ENCODE data around the gene TGFBRAP1.

Gene TGFBRAP1

GRCh38 chr2:105325389-105325963, 4.1 kb downstream of the TGFBRAP1 start:
- peaks cover 5% of the 10 kb centered on the region; the same call in 1 of the 2 replicates for H3K36me3 ChIP-seq (replicated peaks; ENCODE audit: insufficient read depth, low read length)
- H3K9ac ChIP-seq (ENCODE audit: low read length): no peak overlapping the region
- no peak overlapping the region for H3K4me2 ChIP-seq (ENCODE audit: low read depth, low read length)
- 0 out of 2 replicates have a peak, but pooled peaks cover 2% of the 10 kb centered on the region for H4K20me1 ChIP-seq (ENCODE audit: insufficient read depth, low read length)
- TF ChIP-seq EZH2 (optimal IDR thresholded peaks at IDR 0.05; ENCODE audit: low read depth, low read length) (no peak), EZH2phosphoT487 (IDR thresholded peaks at IDR 0.05; ENCODE audit: low read length) (no peak), CTCF (IDR thresholded peaks at IDR 0.05; ENCODE audit: low read length) (no peak)
- H3K27ac ChIP-seq (ENCODE audit: low read length): no peak overlapping the region
- no peak overlapping the region for H2AFZ ChIP-seq (ENCODE audit: low read length)
- H3K9me3 ChIP-seq (replicated peaks; ENCODE audit: insufficient read depth, low read length): no peaks in the 10 kb centered on the region
- H3K4me3 ChIP-seq (ENCODE audit: low read length): no peak overlapping the region
- H3F3A ChIP-seq (ENCODE audit: insufficient read depth, low read length): no peaks in the 10 kb centered on the region
- no peaks in the 10 kb centered on the region for H3K9me2 ChIP-seq (replicated peaks; ENCODE audit: insufficient read depth, low read length)
- peaks cover 4% of the 10 kb centered on the region; the same call in 1 of the 2 replicates for H3K4me1 ChIP-seq (ENCODE audit: low read length)
- H3K27me3 ChIP-seq (replicated peaks; ENCODE audit: insufficient read depth, low read length): no peaks in the 10 kb centered on the region
- DNase-seq: no peak
- peaks cover 91% of the 10 kb centered on the region for H3K79me2 ChIP-seq (ENCODE audit: low read length)

GRCh38 chr2:105324732-105325131, 4.8 kb downstream of the TGFBRAP1 start:
- no peaks in the 10 kb centered on the region for H3K27me3 ChIP-seq (replicated peaks; ENCODE audit: insufficient read depth, low read length)
- no peak for DNase-seq
- 0 out of 2 replicates have a peak, but pooled peaks cover 2% of the 10 kb centered on the region for H4K20me1 ChIP-seq (ENCODE audit: insufficient read depth, low read length)
- H3K9me2 ChIP-seq (replicated peaks; ENCODE audit: insufficient read depth, low read length): no peaks in the 10 kb centered on the region
- H3K4me2 ChIP-seq (ENCODE audit: low read depth, low read length): no peak overlapping the region
- H3K4me3 ChIP-seq (ENCODE audit: low read length): no peak overlapping the region
- H3K9ac ChIP-seq (ENCODE audit: low read length): no peak overlapping the region
- H2AFZ ChIP-seq (ENCODE audit: low read length): no peak overlapping the region
- no peaks in the 10 kb centered on the region for H3K9me3 ChIP-seq (replicated peaks; ENCODE audit: insufficient read depth, low read length)
- no peaks in the 10 kb centered on the region for H3F3A ChIP-seq (ENCODE audit: insufficient read depth, low read length)
- peaks cover 5% of the 10 kb centered on the region; the same call in 1 of the 2 replicates for H3K36me3 ChIP-seq (replicated peaks; ENCODE audit: insufficient read depth, low read length)
- no peak for TF ChIP-seq CTCF (IDR thresholded peaks at IDR 0.05; ENCODE audit: low read length)
- TF ChIP-seq EZH2phosphoT487 (IDR thresholded peaks at IDR 0.05; ENCODE audit: low read length): no peak
- no peak for TF ChIP-seq EZH2 (optimal IDR thresholded peaks at IDR 0.05; ENCODE audit: low read depth, low read length)
- H3K27ac ChIP-seq (ENCODE audit: low read length): no peak overlapping the region
- H3K4me1 ChIP-seq (ENCODE audit: low read length): no peaks in the 10 kb centered on the region
- H3K79me2 ChIP-seq (ENCODE audit: low read length): peaks cover 92% of the 10 kb centered on the region

- Histone ChIP-seq H2AFZ (ENCODE audit: low read length) (no peak overlapping the region), H3K27me3 (replicated peaks; ENCODE audit: insufficient read depth, low read length) (no peaks in the 10 kb centered on the region), H3K4me3 (ENCODE audit: low read length) (no peak overlapping the region), H3K4me1 (ENCODE audit: low read length) (no peaks in the 10 kb centered on the region), H3K36me3 (replicated peaks; ENCODE audit: insufficient read depth, low read length) (peaks cover 5% of the 10 kb centered on the region; the same call in 1 of the 2 replicates), H3K4me2 (ENCODE audit: low read depth, low read length) (no peak overlapping the region), H3K27ac (ENCODE audit: low read length) (no peak overlapping the region), H3K9me3 (replicated peaks; ENCODE audit: insufficient read depth, low read length) (no peaks in the 10 kb centered on the region), H3K9me2 (replicated peaks; ENCODE audit: insufficient read depth, low read length) (no peaks in the 10 kb centered on the region), H3K79me2 (ENCODE audit: low read length) (peaks cover 91% of the 10 kb centered on the region), H3F3A (ENCODE audit: insufficient read depth, low read length) (no peaks in the 10 kb centered on the region), H3K9ac (ENCODE audit: low read length) (no peak overlapping the region), H4K20me1 (ENCODE audit: insufficient read depth, low read length) (0 out of 2 replicates have a peak, but pooled peaks cover 2% of the 10 kb centered on the region)
- TF ChIP-seq CTCF (IDR thresholded peaks at IDR 0.05; ENCODE audit: low read length): no peak
- TF ChIP-seq EZH2phosphoT487 (IDR thresholded peaks at IDR 0.05; ENCODE audit: low read length): no peak
- no peak for TF ChIP-seq EZH2 (optimal IDR thresholded peaks at IDR 0.05; ENCODE audit: low read depth, low read length)
- no peak for DNase-seq
Observed at GRCh38 chr2:105324101-105324500, 5.4 kb downstream of the TGFBRAP1 start.
